ENCODE measurements around the gene CDK5RAP2.

- TF ChIP-seq, protein P1, sequence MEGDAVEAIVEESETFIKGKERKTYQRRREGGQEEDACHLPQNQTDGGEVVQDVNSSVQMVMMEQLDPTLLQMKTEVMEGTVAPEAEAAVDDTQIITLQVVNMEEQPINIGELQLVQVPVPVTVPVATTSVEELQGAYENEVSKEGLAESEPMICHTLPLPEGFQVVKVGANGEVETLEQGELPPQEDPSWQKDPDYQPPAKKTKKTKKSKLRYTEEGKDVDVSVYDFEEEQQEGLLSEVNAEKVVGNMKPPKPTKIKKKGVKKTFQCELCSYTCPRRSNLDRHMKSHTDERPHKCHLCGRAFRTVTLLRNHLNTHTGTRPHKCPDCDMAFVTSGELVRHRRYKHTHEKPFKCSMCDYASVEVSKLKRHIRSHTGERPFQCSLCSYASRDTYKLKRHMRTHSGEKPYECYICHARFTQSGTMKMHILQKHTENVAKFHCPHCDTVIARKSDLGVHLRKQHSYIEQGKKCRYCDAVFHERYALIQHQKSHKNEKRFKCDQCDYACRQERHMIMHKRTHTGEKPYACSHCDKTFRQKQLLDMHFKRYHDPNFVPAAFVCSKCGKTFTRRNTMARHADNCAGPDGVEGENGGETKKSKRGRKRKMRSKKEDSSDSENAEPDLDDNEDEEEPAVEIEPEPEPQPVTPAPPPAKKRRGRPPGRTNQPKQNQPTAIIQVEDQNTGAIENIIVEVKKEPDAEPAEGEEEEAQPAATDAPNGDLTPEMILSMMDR (conservative IDR thresholded peaks at IDR 0.05; ENCODE audit: low read length): no peak
- TF ChIP-seq EZH2phosphoT487 (IDR thresholded peaks at IDR 0.05; ENCODE audit: borderline replicate concordance, low read depth, low read length): no peak
These were observed 51.6 kb downstream of the CDK5RAP2 start for GRCh38 chr9:120528327-120528726.

Measured in OCI-LY7 (cell line).